Superior temporal gyrus (tissue), 1 donor: ENCODE results near the gene SEMA4G.

Experiments
- DNase-seq: peaks from one replicate; pipeline ENCODE4 v3.0.0-alpha.2; 2016; ENCODE audit errors: extremely low spot score

The SEMA4G gene

DNA sequence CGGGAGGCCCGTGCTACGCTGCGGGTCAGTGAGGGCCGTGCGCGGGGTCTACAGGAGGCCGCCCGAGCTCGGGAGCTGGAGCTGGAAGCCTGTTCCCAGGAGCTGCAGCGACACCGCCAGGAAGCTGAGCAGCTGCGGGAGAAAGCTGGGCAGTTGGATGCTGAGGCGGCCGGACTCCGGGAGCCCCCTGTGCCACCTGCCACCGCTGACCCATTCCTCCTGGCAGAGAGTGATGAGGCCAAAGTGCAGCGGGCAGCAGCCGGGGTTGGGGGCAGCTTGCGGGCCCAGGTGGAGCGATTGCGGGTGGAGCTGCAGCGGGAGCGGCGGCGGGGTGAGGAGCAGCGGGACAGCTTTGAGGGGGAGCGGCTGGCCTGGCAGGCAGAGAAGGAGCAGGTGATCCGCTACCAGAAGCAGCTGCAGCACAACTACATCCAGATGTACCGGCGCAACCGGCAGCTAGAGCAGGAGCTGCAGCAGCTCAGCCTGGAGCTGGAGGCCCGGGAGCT lies 37.3 kb downstream of the SEMA4G start:
- no peak for DNase-seq

- DNase-seq: peak; percentile 40
Measured at GRCh38 chr10:101007099-101007711, 37.9 kb downstream of the SEMA4G start.

GRCh38 chr10:101007915-101008822 lies 38.9 kb downstream of the SEMA4G start:
- no peak for DNase-seq

- DNase-seq: peak; percentile 92
Measured at GRCh38 chr10:101008823-101009423, 39.6 kb downstream of the SEMA4G start.

GRCh38 chr10:101010329-101010728 lies 41.0 kb downstream of the SEMA4G start:
- DNase-seq: no peak

DNA sequence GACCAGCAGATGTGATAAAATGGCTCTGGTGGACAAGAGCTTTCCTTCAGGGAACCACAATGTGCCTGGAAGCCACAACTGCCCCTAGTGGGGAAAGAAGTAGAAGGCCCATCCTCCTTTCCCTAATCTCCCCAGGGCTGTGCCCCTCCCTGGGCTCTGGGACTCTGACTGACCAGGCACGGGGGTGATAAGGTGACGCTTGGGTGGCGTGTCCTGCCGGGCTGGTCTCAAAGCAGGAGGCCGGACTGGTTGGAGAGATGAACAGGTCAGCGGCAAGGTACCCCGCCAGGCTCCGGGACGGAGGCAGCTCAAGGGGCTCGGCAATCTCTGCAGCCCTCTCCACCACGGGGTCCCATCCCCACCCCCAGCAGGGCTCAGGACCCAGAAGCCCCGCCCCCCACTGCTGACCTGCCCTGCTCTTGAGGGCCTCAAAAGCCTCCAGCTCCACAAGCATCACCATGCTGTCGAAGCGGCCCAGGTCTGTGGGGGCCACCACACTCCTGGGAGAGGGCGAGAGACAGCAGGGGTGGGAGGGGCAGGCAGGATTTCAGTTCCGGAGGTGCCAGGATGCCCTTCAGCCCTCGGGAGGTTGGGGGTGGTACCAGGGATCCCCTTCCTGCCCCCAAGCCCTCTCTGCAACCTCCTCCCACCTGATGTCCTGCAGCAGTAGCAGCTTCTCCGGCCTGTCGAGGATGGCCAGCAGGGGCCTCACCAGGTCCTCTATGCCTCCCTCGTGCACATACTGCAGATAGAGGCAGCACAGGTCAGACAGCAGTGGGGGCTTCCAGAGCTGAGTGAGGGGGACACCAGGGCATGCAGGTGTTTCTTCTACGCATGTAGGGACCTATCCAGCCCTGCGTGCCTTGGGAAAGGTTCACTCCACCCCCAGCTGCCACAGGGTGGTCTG lies 42.5 kb downstream of the SEMA4G start:
- DNase-seq: no peak

GRCh38 chr10:101012525-101013364 lies 43.4 kb downstream of the SEMA4G start:
- DNase-seq: peak; percentile 98

- no peak for DNase-seq
Measured at GRCh38 chr10:101013365-101013825, 44.1 kb downstream of the SEMA4G start.

DNA sequence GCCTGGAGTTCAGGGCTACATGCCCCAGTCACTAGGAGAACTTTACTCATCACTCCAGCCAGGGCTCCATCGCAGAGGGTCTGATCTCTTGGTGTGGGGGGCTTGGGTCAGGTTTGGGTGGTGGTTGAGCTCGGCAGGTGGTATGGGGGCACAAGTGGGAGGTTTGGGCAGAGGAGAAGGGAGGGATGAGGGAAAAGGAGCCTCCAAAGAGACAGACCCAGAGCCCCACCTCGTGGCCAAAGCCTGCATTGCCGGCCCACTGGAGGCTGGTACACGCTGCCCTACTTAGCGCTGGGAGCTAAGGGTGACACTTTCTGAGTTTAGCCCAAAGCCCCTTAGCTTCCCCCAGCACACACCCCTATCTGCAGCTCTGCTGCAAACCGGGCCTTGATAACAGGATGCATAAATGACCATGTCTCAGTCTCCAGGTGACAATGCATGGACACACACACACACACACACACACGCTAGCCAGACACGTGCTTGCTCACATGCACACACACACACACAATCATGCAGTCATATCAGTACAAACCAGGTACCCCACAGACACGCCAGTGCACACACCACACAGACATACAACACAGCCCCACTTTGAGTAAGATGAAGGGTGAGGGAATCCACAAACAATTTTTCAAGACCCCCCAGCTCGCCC lies 45.1 kb downstream of the SEMA4G start:
- peak; percentile 95 for DNase-seq

DNA sequence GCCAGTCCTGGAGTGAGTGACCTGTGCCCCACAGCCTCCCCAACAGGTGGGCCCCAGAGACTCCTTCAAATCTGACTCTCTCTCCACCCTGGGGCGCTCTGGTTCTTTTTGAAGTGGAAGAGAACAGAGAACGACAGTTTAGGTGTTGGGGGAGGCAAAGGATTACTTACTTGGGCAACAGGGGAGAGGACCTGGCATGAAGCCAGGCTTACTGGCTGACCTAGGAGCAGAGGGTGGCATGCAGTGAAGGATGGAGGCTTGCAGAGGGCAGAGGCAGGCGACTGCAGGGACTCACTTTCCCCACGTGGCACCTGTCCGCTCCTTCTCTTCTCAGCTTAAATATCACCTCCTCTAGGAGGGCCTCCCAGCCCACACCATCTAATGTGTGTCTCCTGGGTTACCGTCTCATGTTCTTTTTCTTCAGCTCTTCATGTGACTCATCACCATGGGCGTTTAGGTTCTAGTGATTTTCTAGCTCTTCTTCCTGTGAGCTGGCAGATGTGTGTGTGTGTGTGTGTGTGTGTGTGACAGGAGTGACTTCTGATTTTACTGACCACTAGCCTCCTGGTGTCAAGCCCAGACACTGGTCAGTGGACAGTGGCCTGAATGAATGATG lies 45.8 kb downstream of the SEMA4G start:
- no peak for DNase-seq

DNA sequence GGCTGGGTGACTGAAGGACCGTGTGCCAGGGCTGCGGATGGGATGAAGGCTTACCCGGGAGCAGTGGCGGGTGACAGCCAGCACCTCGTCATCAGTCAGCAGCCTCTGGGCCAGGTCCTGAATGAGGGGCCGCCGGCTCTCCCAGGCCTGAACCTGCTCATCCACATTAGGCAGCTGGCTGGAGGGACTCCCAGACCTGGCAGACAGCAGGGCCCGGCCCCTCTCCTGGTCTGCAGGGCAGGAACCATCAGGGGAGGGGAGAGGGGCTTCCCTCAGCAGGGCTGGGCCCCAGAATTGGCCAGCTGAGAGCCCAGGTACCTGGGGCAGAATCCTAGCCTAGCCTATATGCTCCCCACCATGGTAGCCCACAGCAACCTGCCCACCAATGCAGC lies 46.3 kb downstream of the SEMA4G start:
- no peak for DNase-seq

DNA sequence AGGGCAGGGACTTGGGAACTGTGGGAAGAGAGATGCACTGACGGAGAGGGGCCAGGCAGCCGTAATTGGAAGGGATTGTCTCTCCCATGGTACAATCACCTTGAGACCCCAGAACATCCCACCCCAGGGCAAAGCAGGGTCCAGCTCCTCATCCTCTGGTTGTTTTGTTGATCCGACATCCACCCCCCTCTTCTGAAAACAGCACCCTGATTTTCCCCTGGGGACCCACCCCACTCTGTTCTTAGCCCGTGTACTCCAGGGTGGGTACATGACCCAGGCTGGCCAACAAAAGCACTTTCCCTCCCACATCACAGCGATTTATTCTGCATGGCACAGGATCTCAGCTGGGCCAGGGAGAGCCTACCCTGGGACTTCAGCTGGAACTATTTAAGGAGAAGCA lies 47.5 kb downstream of the SEMA4G start:
- DNase-seq: no peak

DNA sequence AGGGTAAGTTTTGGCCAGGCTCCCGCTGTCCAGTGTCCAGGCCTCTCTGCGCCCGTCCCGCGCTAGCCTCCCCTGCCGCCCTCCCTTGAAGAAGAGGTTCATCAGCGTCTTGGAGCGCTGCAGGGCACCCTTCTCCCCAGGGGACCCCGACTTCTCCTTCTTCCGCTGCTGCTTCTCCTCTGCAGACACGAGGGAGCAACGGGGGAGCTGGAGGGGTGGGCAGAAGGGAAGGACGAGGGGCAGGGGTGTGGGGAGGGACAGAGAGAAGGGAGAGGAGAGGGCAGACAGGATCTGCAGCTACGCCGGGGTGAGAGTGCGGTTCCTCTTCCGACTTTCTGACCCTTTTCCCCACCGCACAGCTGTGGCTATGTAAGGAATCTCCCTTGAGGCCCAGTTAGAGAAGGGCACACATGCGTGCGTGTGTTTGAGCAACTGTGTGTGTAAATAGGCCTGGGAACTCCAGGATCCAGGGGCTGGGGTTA lies 48.9 kb downstream of the SEMA4G start:
- DNase-seq: no peak

DNA sequence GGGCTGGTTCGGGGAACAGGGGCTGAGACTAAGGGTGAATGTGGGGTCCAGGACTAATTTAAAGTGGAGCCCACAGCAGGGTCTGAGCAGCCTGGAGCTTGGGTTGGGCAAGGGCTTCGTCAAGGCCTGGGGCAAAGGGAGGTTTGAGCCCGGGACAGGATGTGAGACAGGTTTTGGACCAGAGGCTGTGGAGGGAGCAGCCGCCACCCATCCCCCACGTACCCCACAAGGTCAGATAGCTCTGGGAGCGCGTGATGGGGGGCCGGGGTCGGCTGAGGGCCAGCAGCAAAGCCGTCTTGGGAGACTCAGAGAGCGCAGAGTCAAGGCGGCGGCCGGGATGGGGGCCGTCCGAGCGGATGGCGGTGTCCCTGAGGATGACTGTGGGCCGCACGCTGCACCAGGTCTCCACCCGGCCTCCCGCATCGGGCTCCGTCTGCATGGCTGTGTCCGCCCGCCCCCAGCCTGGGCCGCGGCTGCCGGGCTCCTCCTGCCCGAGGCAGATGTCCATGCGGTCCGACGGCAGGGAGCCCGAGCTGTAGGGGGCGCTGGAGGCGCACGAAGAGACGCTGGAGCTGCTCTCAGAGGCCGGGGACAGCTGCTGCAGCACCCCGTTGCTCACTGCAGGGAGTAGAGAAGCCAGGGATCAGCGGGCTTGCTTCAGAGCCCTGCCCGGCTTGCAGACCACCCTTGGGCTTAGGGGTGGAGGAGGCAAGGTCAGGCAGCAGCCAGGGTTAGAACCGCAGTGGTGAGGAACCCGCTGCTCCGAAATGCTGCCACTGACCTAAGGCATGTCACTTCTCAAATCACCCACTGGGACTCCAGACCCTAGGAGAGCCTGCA lies 49.5 kb downstream of the SEMA4G start:
- peak; percentile 84 for DNase-seq
